NCI-H128 (cell line): ENCODE results near the gene RBFOX1.

Source experiments
- DNase-seq: peaks from one replicate; lab custom pipeline; 2025; ENCODE audit not compliant: unreplicated experiment; lab: John Stamatoyannopoulos, UW

Gene RBFOX1

DNA sequence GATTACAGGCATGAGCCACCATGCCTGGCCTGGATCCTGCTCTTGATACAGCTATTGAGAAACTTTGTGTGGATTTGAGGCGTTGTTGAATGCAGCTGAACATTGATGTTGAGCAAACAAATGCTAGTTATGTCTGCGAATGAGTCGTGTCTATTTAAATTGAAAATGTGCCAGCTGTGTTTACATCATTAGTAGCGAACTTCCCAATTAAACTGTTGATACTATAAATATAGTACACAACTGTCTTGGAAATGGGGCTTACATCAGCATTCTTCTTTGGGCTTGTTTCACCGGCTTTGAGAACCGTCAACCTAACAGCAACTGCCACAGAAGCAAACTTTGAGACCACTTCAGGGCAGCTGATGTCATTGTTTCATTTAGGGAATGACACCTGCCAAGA is 251.9 kb downstream of the RBFOX1 start:
- no peak for DNase-seq

DNA sequence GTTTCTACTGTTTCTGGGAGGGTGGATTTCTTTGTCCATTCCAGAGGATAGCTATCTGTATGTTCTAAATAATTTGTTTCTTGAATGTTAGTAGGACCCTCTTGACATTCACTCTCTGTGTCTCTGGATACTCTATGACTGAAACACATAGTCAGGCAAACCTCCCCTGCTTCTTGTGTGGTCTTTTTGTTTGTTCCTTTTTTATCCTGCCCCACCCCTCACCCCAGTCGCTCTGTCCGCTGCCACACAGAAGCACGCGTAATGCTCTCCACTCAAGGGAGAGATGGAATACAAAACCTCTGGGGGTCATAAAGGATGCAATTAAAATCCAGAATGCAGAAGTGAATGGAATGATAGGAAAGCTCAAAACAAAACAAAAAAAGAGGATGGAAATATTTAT is 253.1 kb downstream of the RBFOX1 start:
- DNase-seq: no peak

DNA sequence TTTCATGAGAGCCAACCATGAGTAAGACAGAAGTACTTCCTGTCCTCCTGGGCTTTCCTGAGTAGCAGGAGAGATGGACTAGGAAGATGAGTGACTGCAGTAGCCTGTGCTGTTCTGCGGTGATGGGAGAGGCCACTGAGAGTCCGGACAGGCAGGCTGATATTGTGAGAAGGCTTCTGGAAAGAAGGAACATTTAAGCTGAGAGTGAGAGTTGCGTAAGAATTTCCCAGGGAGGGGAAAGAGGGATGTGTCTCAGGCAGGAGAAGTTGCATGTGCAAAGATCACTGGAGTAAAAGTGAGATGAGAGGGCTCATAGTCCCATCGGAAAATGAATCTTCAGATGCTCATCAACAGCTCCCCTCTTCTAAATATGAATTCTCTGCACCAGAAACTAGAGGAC is 258.3 kb downstream of the RBFOX1 start:
- DNase-seq: no peak

DNA sequence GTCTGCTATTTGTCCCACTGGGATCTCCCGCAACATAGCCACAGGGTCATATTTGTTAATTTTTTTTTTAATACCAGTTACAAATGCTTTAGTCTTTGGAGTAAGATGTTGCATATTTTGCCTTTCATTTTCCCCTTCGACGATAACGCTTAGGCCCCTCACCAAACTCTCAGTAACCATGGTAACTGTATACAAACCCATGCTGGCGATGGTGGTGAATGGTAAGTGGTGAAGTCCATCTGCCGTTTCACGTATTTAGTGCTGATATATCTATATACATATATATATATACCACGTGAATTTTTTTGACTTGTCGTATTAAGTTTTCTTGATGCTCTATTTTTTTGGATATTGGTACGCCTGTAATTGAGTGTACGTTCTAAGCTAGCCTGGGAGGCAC is 263.7 kb downstream of the RBFOX1 start:
- DNase-seq: no peak

DNA sequence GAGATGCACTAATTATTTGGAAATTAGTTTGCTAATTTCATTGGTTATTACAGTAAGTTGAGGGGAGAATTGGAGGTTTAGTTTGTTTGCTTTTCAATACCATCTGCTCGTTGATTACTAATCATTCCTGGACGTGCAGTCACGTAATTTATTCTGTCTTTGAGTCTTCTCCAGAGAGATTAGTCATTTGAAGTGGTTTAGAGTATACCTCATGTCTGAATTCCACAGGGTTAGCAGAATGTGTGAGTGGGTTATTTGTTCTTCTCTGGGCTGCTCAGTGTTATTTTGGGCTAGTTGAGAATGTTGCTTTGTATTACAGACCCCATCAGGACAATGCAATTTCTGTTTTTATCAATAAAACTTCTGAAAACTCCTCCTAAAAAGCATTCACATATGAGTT is 265.0 kb downstream of the RBFOX1 start:
- DNase-seq: no peak

DNA sequence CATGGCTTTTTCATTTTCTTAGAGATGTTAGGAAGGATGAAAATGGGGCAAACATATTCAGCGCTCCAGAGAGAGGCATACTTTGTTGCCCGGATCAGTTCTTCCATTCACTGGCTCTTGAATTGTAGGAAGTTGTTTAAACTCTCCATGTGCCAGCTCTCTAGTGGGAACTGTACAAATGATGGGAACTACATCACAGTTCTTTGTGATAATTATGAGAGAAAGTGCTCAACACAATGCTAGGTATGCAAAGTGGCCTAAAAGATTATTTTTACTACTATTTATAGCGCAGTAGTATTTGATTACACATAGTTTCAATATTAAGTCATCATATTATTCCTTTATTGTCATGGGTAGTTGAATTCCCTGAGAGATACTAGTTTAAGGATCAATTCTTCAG is 268.5 kb downstream of the RBFOX1 start:
- no peak for DNase-seq

DNA sequence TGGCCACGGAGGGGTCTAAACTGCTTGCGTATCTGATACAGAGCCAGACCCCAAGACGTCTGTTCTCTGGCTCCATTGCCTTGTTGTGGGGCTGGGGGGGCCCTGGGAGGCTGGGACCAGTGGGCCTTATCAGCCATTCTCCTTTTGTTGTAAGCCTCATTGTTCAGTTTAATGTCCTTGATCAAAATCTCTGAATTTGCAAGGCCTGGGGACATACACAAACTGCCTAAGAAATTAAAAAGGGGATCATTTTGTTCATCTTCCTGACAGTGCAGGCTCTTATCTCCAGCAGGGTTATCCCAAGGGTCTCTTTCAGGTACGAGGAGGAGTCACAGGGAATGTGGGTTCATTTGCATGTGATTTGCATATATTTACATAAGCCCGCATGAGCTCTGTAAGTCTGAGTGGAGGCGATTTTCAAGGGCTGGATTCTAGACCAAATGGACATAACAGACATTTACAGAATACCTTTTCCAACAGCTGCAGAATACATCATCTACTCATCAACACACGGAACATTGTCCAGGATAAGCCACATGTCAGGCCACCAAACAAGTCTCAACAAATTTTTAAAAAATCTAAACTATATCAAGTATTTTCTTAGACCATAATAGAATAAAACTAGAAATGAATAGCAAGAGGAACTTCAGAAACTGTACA is 269.8 kb downstream of the RBFOX1 start:
- DNase-seq: no peak

DNA sequence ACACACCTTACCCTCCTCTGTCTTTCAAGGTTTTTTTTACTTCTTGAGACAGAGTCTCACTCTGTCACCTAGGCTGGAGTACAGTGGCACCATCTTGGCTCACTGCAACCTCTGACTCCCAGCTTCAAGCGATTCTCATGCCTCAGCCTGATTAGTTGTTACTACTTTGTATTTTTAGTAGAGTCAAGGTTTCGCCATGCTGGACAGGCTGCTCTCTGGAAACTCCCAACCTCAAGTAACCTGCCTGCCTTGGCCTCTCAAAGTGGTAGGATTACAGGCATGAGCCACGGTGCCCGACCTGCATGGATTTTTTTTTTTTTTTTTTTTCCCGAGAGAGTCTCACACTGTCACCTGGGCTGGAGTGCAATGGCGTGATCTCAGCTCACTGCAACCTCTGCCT is 273.2 kb downstream of the RBFOX1 start:
- DNase-seq: no peak

DNA sequence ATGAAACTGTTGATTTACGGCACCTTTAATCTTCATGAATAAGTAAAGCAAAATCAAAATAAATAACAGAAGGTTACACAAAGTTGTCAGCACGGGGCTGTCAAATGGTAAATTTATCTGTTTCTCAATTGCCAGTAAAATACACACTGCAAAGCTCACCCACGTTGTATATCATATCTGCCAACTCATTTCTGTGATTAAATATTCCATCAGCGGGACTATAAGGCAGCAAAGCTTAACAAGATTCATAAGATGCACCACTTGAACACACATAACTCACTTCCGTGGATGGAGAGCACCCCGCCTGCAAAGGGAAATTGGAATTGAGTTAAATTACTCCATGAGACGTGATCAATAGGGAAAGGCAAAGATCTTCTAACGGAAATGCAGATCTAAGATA is 280.0 kb downstream of the RBFOX1 start:
- no peak for DNase-seq

DNA sequence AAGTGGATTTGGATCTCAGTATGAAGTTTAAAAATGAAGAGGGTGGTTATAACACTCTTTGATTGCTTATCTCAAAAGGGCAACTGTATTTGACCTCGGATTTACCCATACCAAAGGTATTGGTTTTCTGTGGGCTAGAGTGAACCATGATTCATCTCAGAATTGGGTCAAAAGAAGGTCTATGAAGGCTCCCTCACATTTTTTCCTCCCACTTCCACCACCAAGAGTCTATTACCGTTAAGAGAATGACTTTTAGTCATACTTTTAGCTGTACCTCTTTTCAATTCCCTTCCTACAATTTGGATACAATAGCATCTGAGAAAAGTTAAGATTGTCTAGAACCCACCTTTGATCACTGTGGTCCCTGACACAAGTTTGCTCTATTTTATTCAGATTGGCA is 280.9 kb downstream of the RBFOX1 start:
- no peak for DNase-seq

DNA sequence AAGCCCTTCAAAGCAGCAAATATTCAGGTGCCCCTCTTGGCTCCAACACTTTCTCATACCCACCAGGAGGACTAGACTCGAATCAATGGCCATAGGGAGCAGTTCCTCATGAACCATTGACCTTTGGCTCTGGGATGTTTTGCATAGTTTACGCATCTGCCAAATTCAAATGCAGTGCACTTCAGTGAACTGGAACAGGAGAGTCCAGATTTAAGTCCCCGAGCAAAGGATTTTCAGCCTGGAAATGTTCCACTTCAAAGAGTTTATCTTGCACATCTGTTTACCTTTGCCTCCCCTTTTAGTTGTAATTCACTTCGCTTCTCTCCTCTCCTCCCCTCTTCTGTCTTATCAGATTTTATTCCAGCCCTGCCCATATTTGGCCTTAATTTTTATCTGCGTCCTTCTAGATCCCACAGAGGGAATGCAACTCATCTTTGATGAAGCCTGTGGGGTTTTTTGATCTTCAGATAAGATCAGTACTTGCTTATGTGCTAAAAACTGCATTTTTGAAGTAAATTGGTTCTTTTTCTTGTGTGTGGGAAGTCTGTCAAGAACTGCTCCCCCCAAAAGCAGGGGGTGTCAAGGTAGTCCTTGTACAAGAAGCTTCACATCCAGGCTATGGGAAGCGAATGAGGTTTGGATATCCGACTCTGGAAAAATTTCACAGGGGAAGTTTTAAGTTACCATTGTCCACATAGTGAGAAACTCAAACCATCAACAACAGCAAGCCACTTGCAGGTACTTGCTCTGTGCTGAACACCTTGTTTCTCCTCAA is 281.6 kb downstream of the RBFOX1 start:
- no peak for DNase-seq

DNA sequence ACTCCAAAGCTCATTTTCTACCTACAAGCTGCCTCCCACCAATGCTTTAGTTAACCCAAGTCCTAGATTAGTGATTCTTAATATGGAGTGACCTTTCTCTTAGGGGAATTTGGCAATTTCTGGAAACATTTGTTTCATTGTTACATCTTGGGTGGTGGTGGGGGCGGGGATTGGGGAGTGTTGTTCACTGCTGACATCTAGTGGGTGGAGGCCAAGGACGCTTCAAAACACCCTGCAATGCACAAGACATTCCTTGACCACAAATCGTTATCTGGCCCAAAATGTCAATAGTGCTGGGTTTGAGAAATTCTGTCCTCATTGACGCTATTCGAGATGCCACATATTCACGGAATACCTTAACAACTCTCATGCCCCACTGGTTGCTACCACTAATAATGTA is 282.9 kb downstream of the RBFOX1 start:
- no peak for DNase-seq

DNA sequence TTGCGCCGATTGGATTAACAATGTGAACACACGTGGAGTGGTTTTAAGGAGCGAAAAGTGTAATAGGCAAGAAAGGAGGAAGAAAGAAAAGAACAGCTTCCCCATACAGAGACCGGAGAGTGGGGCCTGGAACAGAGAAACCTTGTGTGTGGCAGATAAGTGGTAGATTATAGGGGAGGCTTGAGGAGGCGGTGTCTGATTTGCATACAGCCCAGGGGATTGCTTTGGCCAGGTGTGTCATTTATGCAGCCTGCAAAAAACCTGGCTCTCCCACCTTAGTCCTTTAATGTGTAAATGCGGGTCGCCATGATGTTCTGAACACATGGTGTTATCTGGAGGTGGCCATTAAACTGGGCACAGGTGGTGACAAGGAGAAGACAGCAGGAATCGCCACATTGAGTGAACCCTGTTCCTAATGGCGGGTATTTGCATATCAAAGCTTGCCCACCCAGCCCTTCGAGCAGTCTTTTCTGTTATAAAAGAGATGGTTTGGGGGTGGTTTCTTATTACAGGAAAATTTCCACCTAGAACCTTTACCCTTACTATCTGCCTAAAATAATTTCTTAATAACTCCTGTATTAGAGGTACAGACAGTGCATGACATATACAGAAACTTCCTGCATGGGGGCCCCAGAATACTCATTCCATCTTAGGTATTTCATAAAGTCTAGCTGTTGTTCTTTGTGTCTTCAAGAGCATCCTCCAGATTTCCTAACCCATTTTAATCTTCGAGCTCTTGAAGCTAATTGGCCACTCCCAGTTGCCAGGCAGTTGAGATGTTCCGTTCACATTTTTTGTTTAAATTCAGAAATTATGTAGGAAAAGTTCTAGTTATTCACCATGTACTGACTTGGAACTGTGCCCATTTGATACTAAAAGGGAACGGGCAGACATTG is 292.5 kb downstream of the RBFOX1 start:
- no peak for DNase-seq

DNA sequence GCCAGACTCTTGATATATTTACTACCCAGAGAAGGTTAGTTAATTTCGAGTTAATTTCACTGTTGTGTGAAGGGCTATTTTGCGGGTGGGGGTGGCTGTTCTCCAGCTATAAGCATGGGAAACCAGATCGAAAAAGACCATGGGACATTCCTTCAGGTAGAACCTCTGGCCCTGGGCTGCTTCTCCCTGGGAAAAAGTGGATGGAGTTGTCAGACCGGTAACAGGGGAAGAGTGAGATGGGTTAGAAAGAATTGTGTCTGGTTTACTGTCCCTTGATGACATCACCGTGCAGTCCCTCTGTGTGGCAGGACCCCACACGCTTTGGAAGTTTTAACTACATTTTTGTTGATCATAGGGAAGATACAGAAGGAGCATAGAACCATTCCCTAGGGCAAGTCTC is 296.3 kb downstream of the RBFOX1 start:
- no peak for DNase-seq

DNA sequence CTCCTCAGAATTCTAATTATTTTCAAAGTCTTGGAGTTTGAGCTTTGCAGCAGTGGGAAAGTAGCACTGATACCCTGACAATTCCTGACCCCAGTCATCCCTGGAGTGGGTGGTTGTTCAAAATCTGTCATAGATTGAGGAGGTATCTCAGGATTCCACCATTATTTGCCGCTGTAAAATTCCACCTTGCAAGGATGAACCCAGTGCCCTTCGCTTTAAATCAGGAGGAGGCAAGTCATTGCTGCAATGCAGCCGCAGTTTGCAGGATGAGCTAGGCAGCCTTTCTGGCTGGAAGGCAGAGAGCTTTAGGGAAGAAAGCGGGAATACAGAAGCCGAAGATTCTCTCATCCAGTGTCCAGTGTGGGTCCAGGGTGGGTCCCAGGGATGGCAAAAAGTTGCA is 296.9 kb downstream of the RBFOX1 start:
- DNase-seq: no peak

DNA sequence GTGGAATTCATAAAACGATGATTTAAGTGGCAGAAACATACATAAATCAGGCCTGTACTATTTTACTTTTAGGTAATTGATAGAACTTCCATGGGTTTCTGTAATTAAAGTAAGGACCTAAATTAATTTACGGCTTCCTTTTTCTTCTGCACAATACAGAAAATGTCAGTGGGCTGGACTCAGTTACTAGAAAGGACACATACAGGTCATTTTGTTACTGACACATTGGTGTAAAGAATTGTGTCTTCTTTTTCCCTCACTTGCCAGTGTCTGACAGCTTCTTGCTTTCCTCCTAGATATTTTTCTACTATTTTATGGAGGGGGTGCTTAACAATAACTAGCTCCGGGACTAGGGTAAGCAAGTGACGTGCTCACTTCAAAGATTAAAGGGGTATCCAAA is 304.8 kb downstream of the RBFOX1 start:
- no peak for DNase-seq

DNA sequence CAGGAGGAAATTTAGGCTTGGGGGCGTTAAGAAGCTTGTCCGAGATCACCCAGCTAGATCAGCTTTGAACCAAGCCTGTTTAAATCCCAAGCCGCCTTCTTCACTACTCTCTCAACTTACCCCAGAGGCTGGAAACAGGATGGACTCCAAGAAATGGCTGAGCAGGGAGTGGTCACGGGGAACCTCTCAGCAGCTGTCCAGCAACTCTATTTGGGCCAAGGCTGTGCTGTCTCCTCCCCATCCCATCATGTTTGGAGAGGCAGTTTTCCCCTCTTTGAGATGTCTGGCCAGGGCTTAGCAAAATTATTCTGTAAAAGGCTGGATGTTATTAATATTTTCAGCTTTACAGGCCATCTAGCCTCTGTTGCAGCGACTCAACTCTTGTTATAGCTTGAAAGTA is 305.7 kb downstream of the RBFOX1 start:
- DNase-seq: no peak

DNA sequence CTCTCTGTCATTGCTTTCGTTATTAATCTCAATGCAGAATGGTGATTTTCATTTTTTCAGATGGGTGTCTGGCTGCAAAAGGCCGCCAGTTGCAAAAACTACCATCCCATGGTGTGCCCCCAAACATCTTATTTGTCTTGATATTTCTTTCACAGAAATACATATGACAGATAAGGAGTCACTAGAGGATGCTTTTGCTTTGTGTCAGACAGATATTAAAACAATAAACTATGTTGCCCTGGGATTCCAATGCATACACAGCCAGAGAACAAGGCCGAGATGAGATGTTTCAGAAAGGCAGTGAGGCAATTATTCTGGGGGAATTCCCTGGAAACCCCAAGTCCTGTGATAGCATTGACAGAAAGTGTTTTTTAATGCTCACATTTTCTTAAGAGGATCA is 307.7 kb downstream of the RBFOX1 start:
- DNase-seq: no peak

DNA sequence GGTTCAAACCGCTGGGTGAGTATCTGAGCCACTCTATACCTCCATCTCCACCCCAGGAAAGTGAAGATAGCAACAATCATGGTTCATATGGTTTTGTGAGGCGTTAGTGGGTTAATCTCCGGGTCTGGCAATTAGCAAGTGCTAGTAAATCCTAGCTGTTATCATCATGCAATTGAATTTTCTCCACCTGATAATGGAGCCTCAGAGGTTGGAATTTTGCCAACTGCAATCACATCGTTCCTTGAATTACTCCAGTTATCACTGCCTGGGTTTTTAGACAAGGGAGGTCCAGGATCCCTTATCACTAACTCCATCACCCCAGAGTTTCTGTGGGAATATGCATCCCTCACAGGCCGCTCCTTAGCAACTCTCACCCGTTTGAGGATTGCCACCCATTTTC is 311.5 kb downstream of the RBFOX1 start:
- DNase-seq: no peak

DNA sequence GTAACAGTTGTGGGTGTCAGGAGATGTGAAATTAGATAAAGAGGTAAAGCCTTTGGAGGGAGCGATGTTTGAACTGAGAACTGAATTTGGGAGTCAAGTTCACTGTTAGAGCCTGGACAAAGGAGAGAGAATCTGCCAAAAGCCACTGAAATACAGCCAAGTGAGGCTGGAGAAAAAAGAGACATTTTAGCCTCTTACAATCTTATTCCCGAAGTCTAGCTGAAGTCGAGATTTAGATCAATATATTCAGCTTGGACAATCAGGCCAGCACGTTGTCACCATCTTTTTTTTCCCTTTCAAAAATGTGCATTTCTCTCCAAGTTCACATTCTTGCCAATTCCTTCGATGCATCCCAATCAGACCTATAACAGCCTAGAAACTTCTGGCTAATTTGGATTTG is 312.2 kb downstream of the RBFOX1 start:
- DNase-seq: no peak

DNA sequence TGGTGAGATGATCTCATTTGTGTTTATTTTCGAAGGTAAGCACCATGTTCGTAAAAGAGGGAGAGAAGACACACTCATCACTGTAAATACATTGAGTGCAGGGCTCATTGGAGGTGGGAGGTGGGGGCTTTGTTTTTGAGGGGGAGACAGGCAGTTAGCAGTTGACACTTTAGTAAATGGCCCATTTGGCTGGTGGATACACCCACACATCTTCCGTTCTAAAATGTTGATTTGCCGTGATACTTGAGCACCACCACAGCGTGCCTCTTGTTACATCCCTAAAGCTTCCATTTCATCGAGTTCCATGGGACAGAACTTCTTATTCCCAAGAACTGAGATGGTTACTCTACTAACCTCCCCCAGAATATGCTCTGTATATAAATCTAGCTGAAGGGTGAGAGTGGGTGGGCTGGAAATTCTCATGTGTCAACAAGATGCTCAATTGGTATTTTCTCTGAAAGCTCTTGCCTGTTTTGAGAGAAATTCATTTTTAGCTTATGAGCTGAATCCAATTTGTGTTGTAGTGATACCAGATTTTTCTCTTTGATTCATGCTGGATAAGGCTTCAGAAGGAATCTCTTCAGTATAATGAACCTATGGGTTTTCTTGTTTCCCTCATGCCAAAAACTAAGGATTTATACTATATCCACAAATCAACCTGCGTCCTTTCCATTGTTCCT is 314.3 kb downstream of the RBFOX1 start:
- DNase-seq: no peak
